Ishikawa (cell line): ENCODE data around the gene CACFD1.

Source experiments
- CEBPB ChIP-seq: IDR thresholded peaks from 2 replicates; pipeline ENCODE4 v1.6.1; 2012
- CREB1 ChIP-seq: IDR thresholded peaks from 2 replicates; pipeline ENCODE4 v1.6.1; 2012; ENCODE audit warnings: low read depth
- EGR1 ChIP-seq: IDR thresholded peaks from 2 replicates; pipeline ENCODE4 v1.6.1; 2012
- EP300 ChIP-seq: IDR thresholded peaks from 2 replicates; pipeline ENCODE4 v1.6.1; 2012; ENCODE audit warnings: borderline replicate concordance
- FOXM1 ChIP-seq: IDR thresholded peaks from 2 replicates; pipeline ENCODE4 v1.6.1; 2012; ENCODE audit warnings: low read depth, borderline replicate concordance
- MAX ChIP-seq: IDR thresholded peaks from 2 replicates; pipeline ENCODE4 v1.6.1; 2012
- NFIC ChIP-seq: IDR thresholded peaks from 2 replicates; pipeline ENCODE4 v1.6.1; 2012
- RAD21 ChIP-seq: IDR thresholded peaks from 2 replicates; pipeline ENCODE4 v1.6.1; 2012; ENCODE audit warnings: low read depth
- REST ChIP-seq: IDR thresholded peaks from 2 replicates; pipeline ENCODE4 v1.6.1; 2012; ENCODE audit warnings: low read depth, mild to moderate bottlenecking
- TAF1 ChIP-seq: IDR thresholded peaks from 2 replicates; pipeline ENCODE4 v1.6.1; 2012; ENCODE audit warnings: low read depth, mild to moderate bottlenecking
- TCF12 ChIP-seq: IDR thresholded peaks from 2 replicates; pipeline ENCODE4 v1.6.1; 2012; ENCODE audit warnings: low read depth
- TEAD4 ChIP-seq: IDR thresholded peaks from 2 replicates; pipeline ENCODE4 v1.6.1; 2012
- USF1 ChIP-seq: IDR thresholded peaks from 2 replicates; pipeline ENCODE4 v1.6.1; 2012
- YY1 ChIP-seq: IDR thresholded peaks from 2 replicates; pipeline ENCODE4 v1.6.1; 2012; ENCODE audit warnings: low read depth
- ZBTB7A ChIP-seq: IDR thresholded peaks from 2 replicates; pipeline ENCODE4 v1.6.1; 2012; ENCODE audit warnings: low read depth

Gene CACFD1

GRCh38 chr9:133441571-133441970 lies 18.2 kb upstream of the CACFD1 start:
- no peak for TF ChIP-seq TEAD4
- no peak for TF ChIP-seq ZBTB7A
- TF ChIP-seq TCF12 = no peak
- no peak for TF ChIP-seq USF1

- TF ChIP-seq TCF12 = no peak
- no peak for TF ChIP-seq ZBTB7A
- no peak for TF ChIP-seq MAX
- TF ChIP-seq EGR1 = no peak
- TF ChIP-seq TAF1 = no peak
- no peak for TF ChIP-seq TEAD4
- TF ChIP-seq USF1 = no peak
- no peak for TF ChIP-seq REST
- TF ChIP-seq YY1 = no peak
- TF ChIP-seq CEBPB = no peak
Measured at GRCh38 chr9:133443248-133443647, 16.5 kb upstream of the CACFD1 start.

- TF ChIP-seq ZBTB7A (no peak), RAD21 (no peak), EP300 (no peak)
Measured at GRCh38 chr9:133443982-133444381, 15.8 kb upstream of the CACFD1 start.

GRCh38 chr9:133445293-133445969 lies 14.3 kb upstream of the CACFD1 start:
- TF ChIP-seq YY1 = no peak
- no peak for TF ChIP-seq ZBTB7A
- TF ChIP-seq EP300 = no peak
- no peak for TF ChIP-seq CREB1

- TF ChIP-seq EP300 (no peak), FOXM1 (no peak)
Measured at GRCh38 chr9:133448487-133448972, 11.2 kb upstream of the CACFD1 start.

- TF ChIP-seq FOXM1 (no peak), USF1 (no peak), NFIC (peak; percentile 60; the same call in 1 of the 2 replicates), TCF12 (no peak), EGR1 (no peak), REST (no peak), ZBTB7A (0 out of 2 replicates have a peak, but pooled peaks have one; percentile 25), RAD21 (no peak)
Measured at GRCh38 chr9:133449760-133450159, 10.0 kb upstream of the CACFD1 start.

- TF ChIP-seq CEBPB (no peak), EGR1 (no peak), RAD21 (no peak), FOXM1 (no peak), REST (no peak), NFIC (no peak), CREB1 (no peak), MAX (no peak), YY1 (no peak), TAF1 (no peak), TCF12 (no peak), USF1 (no peak), ZBTB7A (no peak)
Measured at GRCh38 chr9:133452562-133452961, 7.2 kb upstream of the CACFD1 start.
